ENCODE results near the gene RFX3.

RFX3 gene

DNA sequence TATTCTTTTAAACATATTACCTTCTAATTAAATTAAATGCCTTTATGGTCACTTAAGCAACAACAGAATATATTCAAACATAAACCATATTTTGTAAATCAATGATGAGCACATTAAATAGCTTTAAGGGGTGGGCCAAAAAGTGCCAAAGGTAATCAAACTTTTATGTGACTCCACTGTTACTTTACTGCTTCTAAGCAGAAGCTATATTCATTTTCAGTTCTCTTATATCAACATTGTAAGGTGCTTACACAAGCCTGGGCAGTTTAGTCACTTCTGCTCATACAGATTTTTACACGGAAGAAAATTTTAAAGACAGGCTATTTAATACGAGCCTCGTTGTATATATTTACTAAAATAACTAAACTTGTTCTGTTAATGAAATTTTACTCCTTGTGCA, 29.9 kb downstream of the RFX3 start:
- TF ChIP-seq, protein P1, sequence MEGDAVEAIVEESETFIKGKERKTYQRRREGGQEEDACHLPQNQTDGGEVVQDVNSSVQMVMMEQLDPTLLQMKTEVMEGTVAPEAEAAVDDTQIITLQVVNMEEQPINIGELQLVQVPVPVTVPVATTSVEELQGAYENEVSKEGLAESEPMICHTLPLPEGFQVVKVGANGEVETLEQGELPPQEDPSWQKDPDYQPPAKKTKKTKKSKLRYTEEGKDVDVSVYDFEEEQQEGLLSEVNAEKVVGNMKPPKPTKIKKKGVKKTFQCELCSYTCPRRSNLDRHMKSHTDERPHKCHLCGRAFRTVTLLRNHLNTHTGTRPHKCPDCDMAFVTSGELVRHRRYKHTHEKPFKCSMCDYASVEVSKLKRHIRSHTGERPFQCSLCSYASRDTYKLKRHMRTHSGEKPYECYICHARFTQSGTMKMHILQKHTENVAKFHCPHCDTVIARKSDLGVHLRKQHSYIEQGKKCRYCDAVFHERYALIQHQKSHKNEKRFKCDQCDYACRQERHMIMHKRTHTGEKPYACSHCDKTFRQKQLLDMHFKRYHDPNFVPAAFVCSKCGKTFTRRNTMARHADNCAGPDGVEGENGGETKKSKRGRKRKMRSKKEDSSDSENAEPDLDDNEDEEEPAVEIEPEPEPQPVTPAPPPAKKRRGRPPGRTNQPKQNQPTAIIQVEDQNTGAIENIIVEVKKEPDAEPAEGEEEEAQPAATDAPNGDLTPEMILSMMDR (conservative IDR thresholded peaks at IDR 0.05; ENCODE audit: low read depth, low read length), result no peak
- DNase-seq (ENCODE audit: low read depth), result no peak
- no peak overlapping the region for H3K4me3 ChIP-seq (ENCODE audit: low read length)

DNA sequence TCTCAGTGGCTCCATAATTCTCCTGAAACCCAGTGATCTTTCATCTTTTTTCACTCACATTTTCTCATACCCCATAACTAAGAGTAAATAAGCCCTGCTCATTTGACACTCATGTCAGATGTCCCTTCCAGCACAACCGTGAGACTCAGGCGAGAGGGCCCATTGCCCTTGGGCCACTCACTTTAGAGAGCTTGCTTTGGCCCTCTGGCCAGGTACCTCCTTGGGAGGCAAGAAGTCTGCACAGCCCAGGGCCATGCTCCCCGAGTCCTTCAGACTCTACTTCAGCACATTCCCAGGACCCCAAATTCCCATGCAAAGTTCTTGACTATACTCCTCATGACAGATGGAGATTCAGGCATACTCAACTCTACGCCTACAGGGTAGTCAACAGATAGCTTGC, 33.6 kb downstream of the RFX3 start:
- no peak for DNase-seq (ENCODE audit: low read depth)
- H3K4me3 ChIP-seq (ENCODE audit: low read length), result no peak overlapping the region
- TF ChIP-seq, protein P1 (conservative IDR thresholded peaks at IDR 0.05; ENCODE audit: low read depth, low read length), result no peak

DNA sequence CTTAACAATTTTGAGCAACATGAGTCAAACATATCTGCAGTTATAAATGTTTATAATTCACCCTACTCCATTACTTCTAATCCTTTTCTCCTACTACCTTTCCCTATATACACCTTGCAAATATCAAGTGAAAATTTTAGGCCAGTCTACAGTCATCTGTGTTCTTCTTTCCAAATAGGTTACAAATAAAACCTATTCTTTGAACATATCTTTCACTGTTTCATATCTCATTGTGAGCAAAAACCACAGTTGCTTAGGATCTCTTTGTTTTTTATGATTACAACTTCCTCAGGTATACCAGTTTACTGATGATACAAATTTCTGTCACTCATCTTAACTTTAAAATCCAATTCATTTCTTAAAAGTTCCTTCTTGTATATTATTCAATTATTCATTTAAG, 34.4 kb downstream of the RFX3 start:
- DNase-seq (ENCODE audit: low read depth), result no peak
- H3K4me3 ChIP-seq (ENCODE audit: low read length), result no peak overlapping the region
- TF ChIP-seq, protein P1 (conservative IDR thresholded peaks at IDR 0.05; ENCODE audit: low read depth, low read length), result no peak

DNA sequence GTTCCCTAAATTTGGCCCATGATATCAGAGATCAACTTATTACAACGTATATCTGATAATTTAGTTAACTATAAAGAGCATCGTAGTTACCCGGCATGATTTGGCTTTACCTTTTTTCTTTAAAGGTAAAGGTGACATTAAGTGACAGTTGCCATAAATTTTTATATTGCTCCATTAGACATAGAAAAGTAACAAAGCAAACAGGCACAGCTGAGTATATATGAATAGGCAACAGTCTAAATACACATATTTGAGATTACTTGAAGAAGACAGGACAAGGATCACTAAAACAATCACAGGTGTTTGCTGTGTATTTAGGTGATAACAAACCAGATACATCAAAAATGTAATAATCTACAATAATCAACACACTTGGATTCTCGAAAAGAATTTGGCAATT, 34.8 kb downstream of the RFX3 start:
- H3K4me3 ChIP-seq (ENCODE audit: low read length), result no peak overlapping the region
- TF ChIP-seq, protein P1 (conservative IDR thresholded peaks at IDR 0.05; ENCODE audit: low read depth, low read length), result no peak
- DNase-seq (ENCODE audit: low read depth), result no peak

DNA sequence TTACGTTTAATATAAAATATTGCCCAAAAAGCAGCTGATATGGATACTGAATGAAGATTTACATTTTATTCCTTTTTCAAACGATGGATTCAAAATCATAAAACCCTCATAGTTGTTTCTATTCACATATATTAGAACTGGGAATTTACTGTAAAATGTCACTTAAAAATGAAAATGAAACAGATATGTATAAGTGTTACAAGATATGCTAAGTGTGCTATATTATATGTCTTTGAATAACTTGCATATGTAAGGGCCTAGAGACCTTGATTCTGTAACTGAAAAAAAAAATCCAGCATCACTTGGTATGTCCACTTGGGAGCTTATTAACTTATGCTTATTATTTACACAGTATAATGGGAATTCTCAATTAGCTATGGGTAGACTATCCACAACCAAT, 43.2 kb downstream of the RFX3 start:
- no peak for DNase-seq (ENCODE audit: low read depth)
- no peak overlapping the region for H3K4me3 ChIP-seq (ENCODE audit: low read length)
- TF ChIP-seq, protein P1 (conservative IDR thresholded peaks at IDR 0.05; ENCODE audit: low read depth, low read length), result no peak

DNA sequence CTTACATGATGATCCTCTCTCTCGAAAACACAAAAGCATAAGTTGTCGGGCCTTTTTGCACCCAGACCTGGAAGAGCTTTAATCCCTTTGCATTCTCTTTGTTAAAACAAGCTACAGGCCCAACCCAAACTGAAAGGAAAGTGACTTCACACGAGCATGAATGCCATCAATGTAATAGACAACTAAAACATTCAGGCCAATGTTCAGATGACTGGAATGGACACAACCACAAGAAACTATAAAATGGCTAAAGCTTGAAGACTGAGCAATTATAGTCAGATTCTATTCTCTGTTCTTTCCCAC, 45.5 kb downstream of the RFX3 start:
- no peak for DNase-seq (ENCODE audit: low read depth)
- no peak overlapping the region for H3K4me3 ChIP-seq (ENCODE audit: low read length)
- TF ChIP-seq, protein P1 (conservative IDR thresholded peaks at IDR 0.05; ENCODE audit: low read depth, low read length), result no peak

DNA sequence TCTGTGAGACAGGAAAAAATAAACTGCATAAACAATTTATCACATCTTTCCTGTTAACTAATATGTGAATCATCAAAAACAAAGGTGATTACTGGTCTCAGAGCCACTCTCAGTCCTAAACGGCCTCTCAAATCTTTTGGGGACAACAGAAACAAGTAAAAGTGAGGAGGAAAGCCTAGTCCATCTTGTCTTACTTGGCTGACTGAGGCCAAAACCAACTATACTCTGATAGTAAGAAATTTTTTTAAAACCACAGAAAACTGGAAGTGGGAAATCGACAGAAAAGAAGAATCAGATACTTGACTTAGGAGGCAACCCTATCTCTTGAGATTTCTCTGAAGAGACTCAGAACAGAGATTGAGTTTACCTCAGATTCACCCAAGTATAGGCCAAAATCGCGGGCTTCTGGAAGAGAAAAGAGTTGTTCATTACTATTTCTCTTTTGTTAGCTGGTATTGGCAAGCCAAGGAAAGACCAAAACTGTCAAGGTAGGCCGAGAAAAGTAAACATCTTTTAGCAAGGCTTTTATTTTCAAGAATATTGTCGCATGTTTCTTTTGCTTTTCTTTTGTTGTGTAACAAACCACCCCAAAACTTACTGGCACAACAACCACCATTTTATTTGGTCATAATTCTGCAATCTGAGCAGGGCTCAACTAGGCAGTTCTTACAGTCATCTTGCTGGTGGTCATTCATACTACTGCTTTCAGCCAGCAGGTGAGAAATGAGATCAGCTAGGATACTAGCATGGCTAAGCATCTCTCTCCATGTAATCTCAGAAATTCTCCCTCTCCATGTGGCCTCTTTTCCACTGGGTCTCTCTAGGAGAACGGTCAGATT, 46.1 kb downstream of the RFX3 start:
- H3K4me3 ChIP-seq (ENCODE audit: low read length), result no peak overlapping the region
- TF ChIP-seq, protein P1 (conservative IDR thresholded peaks at IDR 0.05; ENCODE audit: low read depth, low read length), result no peak
- no peak for DNase-seq (ENCODE audit: low read depth)

Measured in retinal pigment epithelial cell (primary cell).